Activated T-helper 2 cell treated with anti-CD3 and anti-CD28 coated beads, Interferon-gamma antibody, Interleukin-2, Interleukin-4, amounts not matched to agents 10 μg/mL and 5 μg/mL and 100 μg/mL, durations not matched to agents 14 hours and 24 hours and 36 hours (primary cell): ENCODE data around the gene NCKAP5. TPM values are rescaled to one million over a fixed set of nuclear protein-coding genes. Genes with fewer than 3 reads are reported as not detected.

Source experiments
- DNase-seq: peaks from one replicate; pipeline ENCODE4 v3.0.0; 2021; ENCODE audit warnings: low spot score
- H3K27ac Mint-ChIP-seq: one replicate; pipeline ENCODE4 v1.8.0; 2021; ENCODE audit warnings: mixed read lengths
- H3K27me3 Mint-ChIP-seq: one replicate; pipeline ENCODE4 v1.8.0; 2021; ENCODE audit warnings: low read depth, mixed read lengths
- H3K36me3 Mint-ChIP-seq: one replicate; pipeline ENCODE4 v1.8.0; 2021; ENCODE audit warnings: low read depth, mixed read lengths
- H3K4me1 Mint-ChIP-seq: one replicate; pipeline ENCODE4 v1.8.0; 2021; ENCODE audit warnings: low read depth, mixed read lengths
- H3K4me3 Mint-ChIP-seq: one replicate; pipeline ENCODE4 v1.8.0; 2021; ENCODE audit warnings: low read depth, mild to moderate bottlenecking, moderate library complexity, mixed read lengths
- H3K9me3 Mint-ChIP-seq: one replicate; pipeline ENCODE4 v1.8.0; 2021; ENCODE audit warnings: mixed read lengths
- intact Hi-C: fragments of 100-400 bp; cut with micrococcal nuclease; formaldehyde crosslinking; loops from one replicate; pipeline ENCODE4 v1.15.1; 2023
- total RNA-seq: library from RNA; stranded (reverse); gene quantifications from 2 replicates; pipeline ENCODE4 v1.2.3, GENCODE V29; 2022

The NCKAP5 gene
- total RNA-seq, 1 donor from 2014 or later: not detected

GRCh38 chr2:133390156-133390555 is 178.1 kb downstream of the NCKAP5 start:
- Mint-ChIP-seq H3K4me3 (no peak overlapping the region), H3K27me3 (no peaks in the 10 kb centered on the region), H3K36me3 (no peaks in the 10 kb centered on the region), H3K27ac (no peak overlapping the region), H3K4me1 (no peaks in the 10 kb centered on the region), H3K9me3 (peaks cover 20% of the 10 kb centered on the region)
- intact Hi-C loops: no loop called here
- no peak for DNase-seq

- no peaks in the 10 kb centered on the region for H3K36me3 Mint-ChIP-seq
- no peaks in the 10 kb centered on the region for H3K4me1 Mint-ChIP-seq
- no peaks in the 10 kb centered on the region for H3K27me3 Mint-ChIP-seq
- no peak overlapping the region for H3K27ac Mint-ChIP-seq
- intact Hi-C loops: no loop called here
- DNase-seq: no peak
- H3K4me3 Mint-ChIP-seq: no peak overlapping the region
- peaks cover 20% of the 10 kb centered on the region for H3K9me3 Mint-ChIP-seq
Measured at GRCh38 chr2:133389569-133389968, 178.7 kb downstream of the NCKAP5 start.

- Mint-ChIP-seq H3K9me3 (peaks cover 8% of the 10 kb centered on the region), H3K4me3 (no peak overlapping the region), H3K27me3 (no peaks in the 10 kb centered on the region), H3K4me1 (no peaks in the 10 kb centered on the region), H3K36me3 (no peaks in the 10 kb centered on the region), H3K27ac (no peak overlapping the region)
- intact Hi-C loops: no loop called here
- no peak for DNase-seq
Measured at GRCh38 chr2:133382566-133382965, 185.7 kb downstream of the NCKAP5 start.

GRCh38 chr2:133380991-133381390 is 187.3 kb downstream of the NCKAP5 start:
- no peaks in the 10 kb centered on the region for H3K36me3 Mint-ChIP-seq
- peaks cover 2% of the 10 kb centered on the region for H3K9me3 Mint-ChIP-seq
- intact Hi-C loops: no loop called here
- no peak for DNase-seq
- H3K4me3 Mint-ChIP-seq: no peak overlapping the region
- H3K4me1 Mint-ChIP-seq: no peaks in the 10 kb centered on the region
- no peaks in the 10 kb centered on the region for H3K27me3 Mint-ChIP-seq
- no peak overlapping the region for H3K27ac Mint-ChIP-seq

GRCh38 chr2:133378928-133379549 is 189.2 kb downstream of the NCKAP5 start:
- no peaks in the 10 kb centered on the region for H3K27me3 Mint-ChIP-seq

GRCh38 chr2:133378386-133378785 is 189.9 kb downstream of the NCKAP5 start:
- intact Hi-C loops: no loop called here
- Mint-ChIP-seq H3K4me3 (no peak overlapping the region), H3K36me3 (no peaks in the 10 kb centered on the region), H3K4me1 (no peaks in the 10 kb centered on the region), H3K9me3 (peaks cover 1% of the 10 kb centered on the region), H3K27ac (no peak overlapping the region), H3K27me3 (no peaks in the 10 kb centered on the region)
- DNase-seq: no peak

More at GRCh38 chr2:133378928-133379549, 189.2 kb downstream of the NCKAP5 start:
- Mint-ChIP-seq H3K9me3 (no peaks in the 10 kb centered on the region), H3K36me3 (no peaks in the 10 kb centered on the region), H3K27ac (no peak overlapping the region), H3K4me1 (no peaks in the 10 kb centered on the region), H3K4me3 (no peak overlapping the region)
- DNase-seq: no peak
- intact Hi-C loops: no loop called here

GRCh38 chr2:133377599-133377998 is 190.7 kb downstream of the NCKAP5 start:
- H3K4me1 Mint-ChIP-seq: no peaks in the 10 kb centered on the region
- H3K9me3 Mint-ChIP-seq: peaks cover 6% of the 10 kb centered on the region
- intact Hi-C loops: no loop called here
- no peak overlapping the region for H3K27ac Mint-ChIP-seq
- H3K4me3 Mint-ChIP-seq: no peak overlapping the region
- no peaks in the 10 kb centered on the region for H3K36me3 Mint-ChIP-seq
- H3K27me3 Mint-ChIP-seq: no peaks in the 10 kb centered on the region
- DNase-seq: no peak

- Mint-ChIP-seq H3K36me3 (no peaks in the 10 kb centered on the region), H3K4me1 (no peaks in the 10 kb centered on the region), H3K4me3 (no peak overlapping the region), H3K27me3 (no peaks in the 10 kb centered on the region), H3K27ac (no peak overlapping the region), H3K9me3 (peaks cover 6% of the 10 kb centered on the region)
- intact Hi-C loops: no loop called here
- no peak for DNase-seq
Measured at GRCh38 chr2:133377021-133377481, 191.2 kb downstream of the NCKAP5 start.

- intact Hi-C loops: no loop called here
- Mint-ChIP-seq H3K27me3 (no peaks in the 10 kb centered on the region), H3K4me3 (no peak overlapping the region), H3K36me3 (no peaks in the 10 kb centered on the region), H3K9me3 (peaks cover 6% of the 10 kb centered on the region), H3K27ac (no peak overlapping the region), H3K4me1 (no peaks in the 10 kb centered on the region)
- DNase-seq: no peak
Measured at GRCh38 chr2:133374781-133375180, 193.5 kb downstream of the NCKAP5 start.

GRCh38 chr2:133371286-133371685 is 197.0 kb downstream of the NCKAP5 start:
- DNase-seq: no peak
- Mint-ChIP-seq H3K4me1 (no peaks in the 10 kb centered on the region), H3K4me3 (no peak overlapping the region), H3K27me3 (no peaks in the 10 kb centered on the region), H3K9me3 (peaks cover 6% of the 10 kb centered on the region), H3K36me3 (no peaks in the 10 kb centered on the region), H3K27ac (no peak overlapping the region)
- intact Hi-C loops: no loop called here

GRCh38 chr2:133369901-133370658 is 198.2 kb downstream of the NCKAP5 start:
- H3K27me3 Mint-ChIP-seq: no peaks in the 10 kb centered on the region
- no peak overlapping the region for H3K4me3 Mint-ChIP-seq
- intact Hi-C loops: no loop called here
- no peaks in the 10 kb centered on the region for H3K36me3 Mint-ChIP-seq
- peaks cover 6% of the 10 kb centered on the region for H3K9me3 Mint-ChIP-seq
- no peak overlapping the region for H3K27ac Mint-ChIP-seq
- H3K4me1 Mint-ChIP-seq: no peaks in the 10 kb centered on the region
- no peak for DNase-seq

GRCh38 chr2:133365117-133365516 is 203.1 kb downstream of the NCKAP5 start:
- Mint-ChIP-seq H3K4me1 (peaks cover 6% of the 10 kb centered on the region), H3K9me3 (no peaks in the 10 kb centered on the region), H3K27ac (no peak overlapping the region), H3K4me3 (no peak overlapping the region), H3K36me3 (no peaks in the 10 kb centered on the region), H3K27me3 (no peaks in the 10 kb centered on the region)
- intact Hi-C loops: no loop called here
- DNase-seq: no peak

- H3K27me3 Mint-ChIP-seq: no peaks in the 10 kb centered on the region
- intact Hi-C loops: no loop called here
- peaks cover 6% of the 10 kb centered on the region for H3K4me1 Mint-ChIP-seq
- no peak overlapping the region for H3K4me3 Mint-ChIP-seq
- H3K27ac Mint-ChIP-seq: no peak overlapping the region
- no peaks in the 10 kb centered on the region for H3K9me3 Mint-ChIP-seq
- DNase-seq: no peak
- H3K36me3 Mint-ChIP-seq: no peaks in the 10 kb centered on the region
Measured at GRCh38 chr2:133364636-133365035, 203.6 kb downstream of the NCKAP5 start.
